GM12872 (cell line): ENCODE measurements around the gene AK3.

Experiments
- CTCF ChIP-seq: IDR thresholded peaks from 3 replicates; pipeline ENCODE4 v1.5.1; 2011; ENCODE audit warnings: low read depth, mild to moderate bottlenecking, low read length, moderate library complexity; ENCODE audit not compliant: insufficient read depth

AK3 gene

DNA sequence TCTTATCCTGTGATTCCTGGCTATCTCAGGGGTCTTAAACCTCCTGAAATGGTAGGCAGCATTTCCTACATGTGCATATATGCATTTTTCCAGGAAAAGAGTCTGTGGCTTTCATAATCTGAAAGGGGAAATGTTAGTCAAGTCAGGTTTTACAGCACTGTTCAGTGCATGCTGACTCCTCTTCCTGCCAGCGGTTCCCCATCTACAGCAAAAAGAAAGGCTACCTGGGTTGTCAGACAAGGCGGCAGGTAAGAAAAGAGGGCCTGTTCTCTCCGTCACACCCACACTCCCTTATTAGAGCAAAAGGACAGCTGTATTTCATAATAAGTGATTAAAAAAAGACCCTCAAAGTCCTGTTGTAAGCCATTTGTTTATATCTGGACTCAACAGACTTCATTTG lies 70.4 kb downstream of the AK3 start:
- no peak for TF ChIP-seq CTCF

DNA sequence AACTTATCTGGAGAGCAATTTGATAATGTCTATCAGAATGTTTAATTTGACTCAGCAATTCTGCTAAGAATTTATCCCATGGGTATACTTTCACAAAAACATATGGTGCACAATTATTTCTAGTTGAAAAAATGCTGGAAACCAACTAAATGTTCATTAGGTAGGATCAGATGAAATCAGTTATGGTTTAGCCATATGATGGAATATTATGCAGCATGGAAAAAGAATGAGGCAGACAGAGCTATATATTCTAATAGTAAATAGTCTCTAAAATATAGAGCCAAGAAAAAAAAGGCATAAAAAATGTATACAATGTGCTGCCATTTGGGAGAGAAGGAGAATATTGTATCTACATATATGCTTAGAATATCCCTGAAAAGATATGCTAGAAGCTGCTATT lies 71.1 kb downstream of the AK3 start:
- no peak for TF ChIP-seq CTCF

DNA sequence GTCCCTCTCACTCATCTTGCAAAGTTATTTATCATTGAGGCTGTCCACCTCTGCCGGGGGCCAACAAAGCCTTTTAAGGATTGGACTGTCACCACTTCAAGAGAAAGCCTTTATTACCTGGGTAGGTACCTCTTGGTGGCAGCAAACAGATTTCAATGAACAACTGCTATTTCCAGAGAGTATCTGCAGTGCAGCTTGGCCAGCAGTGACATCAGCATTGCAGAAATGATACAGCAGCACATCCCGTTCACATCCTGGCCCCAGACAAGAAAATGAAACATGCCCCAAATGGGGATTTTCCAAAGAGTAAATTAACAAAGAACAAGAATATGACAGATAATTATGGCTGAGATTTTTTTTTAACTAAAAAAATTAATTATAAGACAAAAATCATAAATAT lies 72.4 kb downstream of the AK3 start:
- no peak for TF ChIP-seq CTCF

DNA sequence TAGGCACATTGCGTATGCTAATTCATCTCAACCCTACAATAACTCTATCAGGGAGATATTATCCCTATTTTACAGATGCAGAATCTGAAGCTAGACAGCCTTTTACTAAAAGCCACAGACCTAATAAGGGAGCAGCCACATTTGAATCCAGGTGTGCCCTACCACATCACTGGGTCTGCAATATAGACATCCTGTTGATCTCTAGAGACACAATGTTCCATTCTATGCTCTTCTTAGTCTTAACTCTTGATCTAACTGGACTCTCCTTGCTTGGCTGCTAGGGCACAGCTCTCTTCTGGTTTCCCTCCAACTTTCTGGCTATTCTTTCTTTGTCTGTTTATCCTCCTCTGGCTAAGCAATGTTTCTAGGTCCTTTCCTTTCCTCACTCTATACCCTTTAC lies 73.3 kb downstream of the AK3 start:
- no peak for TF ChIP-seq CTCF

- TF ChIP-seq CTCF: peak; percentile 33; the same call in 2 of the 3 replicates
These were observed 74.8 kb downstream of the AK3 start, which contains the start of gene SPATA6L for GRCh38 chr9:4666042-4666699. Gene SPATA6L, minus strand, starts transcription at chr9:4666480. Its CDS starts 230 bp downstream, at chr9:4666250.

DNA sequence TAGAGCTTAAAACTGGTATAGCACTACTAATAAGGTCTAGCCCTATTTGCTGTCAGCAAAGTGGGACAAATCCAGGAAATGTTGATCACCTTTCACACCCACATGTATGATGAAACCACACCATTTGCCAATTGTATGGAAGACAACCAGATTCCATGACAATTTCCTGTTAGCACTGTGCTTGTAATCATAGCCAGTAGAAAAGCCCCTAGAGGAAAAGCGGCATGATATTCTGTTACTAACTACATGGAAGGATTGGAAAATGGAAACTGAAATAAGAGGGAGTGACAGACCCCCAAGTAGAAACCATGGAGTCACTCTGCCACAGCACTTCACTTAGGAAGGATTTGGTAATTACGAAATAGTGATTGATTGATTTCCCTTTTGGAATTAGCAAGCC lies 75.6 kb downstream of the AK3 start:
- no peak for TF ChIP-seq CTCF

DNA sequence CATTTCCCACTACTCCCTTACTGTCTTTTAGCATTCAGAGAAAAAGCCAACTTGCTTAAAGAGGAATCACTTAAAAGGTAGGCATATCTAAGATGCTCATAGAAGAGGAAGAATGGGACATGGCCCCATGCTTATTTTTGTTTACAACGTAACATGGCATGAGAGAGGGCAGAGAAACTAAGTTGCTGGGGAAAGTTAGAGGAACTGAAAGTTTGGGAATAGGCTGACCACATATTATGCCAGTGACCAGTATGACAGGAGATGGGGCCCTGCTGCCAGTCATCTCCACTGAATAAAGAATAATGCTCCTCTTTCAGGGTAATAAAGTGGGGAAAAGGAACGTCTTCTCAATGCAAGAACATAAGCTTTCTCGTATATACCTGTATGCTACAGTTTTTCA lies 77.0 kb downstream of the AK3 start:
- TF ChIP-seq CTCF: no peak
